Small intestine (tissue), 7 donors: ENCODE data around the gene PRUNE2. TPM values are rescaled to one million over a fixed set of nuclear protein-coding genes. Genes with fewer than 3 reads are reported as not detected.

ENCODE experiments used
- DNase-seq, 2 donors: peaks; one replicate each; pipeline versions ENCODE4 v3.0.0 to v3.0.0-alpha.2; 2013
- FAIRE-seq: peaks from 2 replicates; lab custom pipeline; 2012; peaks lifted over from hg19 to GRCh38; lab: Jason Lieb, UNC
- H3K27ac ChIP-seq, 3 donors: one replicate each; pipeline ENCODE4 v1.5.1; 2013; ENCODE audit warnings: low read length in 2 of 3, mild to moderate bottlenecking in 2 of 3, control low read depth in 1 of 3, inconsistent platforms in 1 of 3, low read depth in 1 of 3, moderate library complexity in 1 of 3
- H3K27me3 ChIP-seq, 3 donors: one replicate each; pipeline ENCODE4 v1.6.1; 2013; ENCODE audit warnings: low read length in 3 of 3, inconsistent platforms in 1 of 3; ENCODE audit not compliant: control insufficient read depth in 3 of 3, insufficient read depth in 3 of 3
- H3K36me3 ChIP-seq, 3 donors: one replicate each; pipeline ENCODE4 v1.6.1; 2013; ENCODE audit warnings: low read length in 3 of 3, inconsistent platforms in 1 of 3, low read depth in 1 of 3, mild to moderate bottlenecking in 1 of 3, moderate library complexity in 1 of 3; ENCODE audit not compliant: control insufficient read depth in 3 of 3, insufficient read depth in 2 of 3
- H3K4me1 ChIP-seq, 3 donors: one replicate each; pipeline ENCODE4 v1.6.1; 2013; ENCODE audit warnings: low read length in 2 of 3, inconsistent platforms in 1 of 3, low read depth in 1 of 3, mild to moderate bottlenecking in 1 of 3, moderate library complexity in 1 of 3; ENCODE audit not compliant: control insufficient read depth in 3 of 3, insufficient read depth in 2 of 3
- H3K4me3 ChIP-seq, 3 donors: one replicate each; pipeline ENCODE4 v1.5.1; 2013; ENCODE audit warnings: low read length in 3 of 3, control low read depth in 1 of 3, inconsistent platforms in 1 of 3, low read depth in 1 of 3, mild to moderate bottlenecking in 1 of 3, moderate library complexity in 1 of 3
- H3K9me3 ChIP-seq, 2 donors: one replicate each; pipeline ENCODE4 v1.6.1; 2013; ENCODE audit warnings: low read depth in 1 of 2, low read length in 1 of 2; ENCODE audit not compliant: control insufficient read depth in 2 of 2, insufficient read depth in 1 of 2
- WGBS, 3 donors: extraction: QIAGEN DNeasy Blood & Tissue Kit; methylation state at CpG; one replicate each; pipeline ENCODE4 v1.1.7; 2013; 5-methylcytosine and 5-hydroxymethylcytosine counted together
- polyA plus RNA-seq, 4 donors: library from polyadenylated mRNA; stranded (reverse) in 3 of 4; unstranded in 1 of 4; fragments of 200-250 nt in 3 of 4; fragments of 120-200 nt in 1 of 4; gene quantifications; one replicate each; pipeline versions ENCODE4 v1.2.1 to v1.2.3, GENCODE V29; 2013
- donor health status: healthy with polysubstance abuse.
- donor health status: control.
- donor health status: control.
- donor health status: Bipolar disorder and iron deficiency.
- donor health status: healthy.

Gene PRUNE2
- polyA plus RNA-seq, 4 donors: 1.1 to 62.1 (median 7.5) TPM

GRCh38 chr9:76877961-76878360 lies 28.0 kb downstream of the PRUNE2 start:
- H3K36me3 ChIP-seq: no peaks in the 10 kb centered on the region
- no peak overlapping the region for H3K4me3 ChIP-seq
- no peaks in the 10 kb centered on the region for H3K9me3 ChIP-seq
- DNase-seq (no peak), FAIRE-seq (no peak)
- H3K27ac ChIP-seq: no peak overlapping the region
- peaks cover 0 to 7% (median 2%) of the 10 kb centered on the region in 3 donors for H3K27me3 ChIP-seq
- H3K4me1 ChIP-seq: no peaks in the 10 kb centered on the region

GRCh38 chr9:76876098-76876497 lies 29.8 kb downstream of the PRUNE2 start:
- DNase-seq: no peak
- H3K27me3 ChIP-seq: peaks cover 0 to 11% (median 6%) of the 10 kb centered on the region in 3 donors
- 74 to 78% (median 75%) methylated on average over 2 of the region's 2 CpGs for WGBS, 3 donors
- FAIRE-seq: no peak
- no peak overlapping the region for H3K4me3 ChIP-seq
- H3K27ac ChIP-seq: peak overlapping the region in 1 of 3 donors; percentile 65
- no peaks in the 10 kb centered on the region for H3K4me1 ChIP-seq
- no peaks in the 10 kb centered on the region for H3K9me3 ChIP-seq
- no peaks in the 10 kb centered on the region for H3K36me3 ChIP-seq

- 69 to 82% (median 77%) methylated on average over 2 of the region's 2 CpGs for WGBS, 3 donors
- FAIRE-seq (no peak), DNase-seq (no peak)
- peaks cover 0 to 19% (median 9%) of the 10 kb centered on the region in 3 donors for H3K27me3 ChIP-seq
- no peak overlapping the region for H3K4me3 ChIP-seq
- no peaks in the 10 kb centered on the region for H3K9me3 ChIP-seq
- no peaks in the 10 kb centered on the region for H3K4me1 ChIP-seq
- H3K36me3 ChIP-seq: no peaks in the 10 kb centered on the region
- H3K27ac ChIP-seq: no peak overlapping the region
Measured at GRCh38 chr9:76873821-76874220, 32.1 kb downstream of the PRUNE2 start.

DNA sequence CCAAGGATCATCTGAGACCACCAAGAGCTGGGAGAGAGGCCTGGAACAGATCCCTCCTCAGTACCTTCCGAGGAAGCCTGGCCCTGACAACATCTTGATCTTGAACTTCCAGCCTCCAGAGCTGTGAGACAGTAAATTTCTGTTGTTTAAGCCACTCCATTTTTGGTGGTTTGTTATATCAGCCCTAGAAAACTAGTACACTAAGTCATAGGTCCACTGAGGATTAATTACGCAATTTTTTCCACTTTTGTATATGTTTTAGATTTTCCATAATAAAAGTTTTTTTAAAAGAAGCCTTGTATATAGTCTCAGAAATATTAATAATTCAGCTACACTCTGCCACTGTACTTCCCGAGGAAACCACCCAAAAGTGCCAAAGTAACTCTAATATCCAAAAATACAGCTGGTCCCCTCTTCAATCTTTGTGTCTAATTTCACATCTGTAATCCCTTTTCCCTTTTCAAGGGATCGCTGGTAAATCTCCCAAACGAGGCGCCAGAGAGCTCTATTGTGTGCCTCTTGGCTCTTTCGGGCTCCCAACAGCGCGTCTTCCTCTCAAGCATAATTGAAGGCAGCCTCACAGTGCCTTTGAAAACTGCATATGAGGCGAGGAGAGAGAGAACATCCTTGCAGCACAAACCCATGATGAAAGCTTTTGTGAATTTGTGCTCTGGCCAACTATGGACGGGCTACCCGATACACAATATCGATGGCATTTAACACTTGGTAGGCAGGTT lies 32.7 kb downstream of the PRUNE2 start:
- 49 to 66% (median 58%) methylated on average over 13 of the region's 13 CpGs for WGBS, 3 donors
- H3K4me3 ChIP-seq: no peak overlapping the region
- no peaks in the 10 kb centered on the region for H3K9me3 ChIP-seq
- no peaks in the 10 kb centered on the region for H3K4me1 ChIP-seq
- peaks cover 0 to 22% (median 9%) of the 10 kb centered on the region in 3 donors for H3K27me3 ChIP-seq
- DNase-seq (no peak), FAIRE-seq (no peak)
- H3K36me3 ChIP-seq: no peaks in the 10 kb centered on the region
- no peak overlapping the region for H3K27ac ChIP-seq

- H3K36me3 ChIP-seq: no peaks in the 10 kb centered on the region
- peaks cover 0 to 16% (median 7%) of the 10 kb centered on the region in 3 donors for H3K27me3 ChIP-seq
- WGBS, 3 donors: 44 to 45% (median 44%) methylated on average over 13 of the region's 13 CpGs
- DNase-seq (no peak), FAIRE-seq (no peak)
- no peak overlapping the region for H3K27ac ChIP-seq
- H3K4me1 ChIP-seq: peaks cover 0 to 3% (median 0%) of the 10 kb centered on the region in 3 donors
- H3K9me3 ChIP-seq: no peaks in the 10 kb centered on the region
- no peak overlapping the region for H3K4me3 ChIP-seq
Measured at GRCh38 chr9:76868897-76869296, 37.0 kb downstream of the PRUNE2 start.

DNA sequence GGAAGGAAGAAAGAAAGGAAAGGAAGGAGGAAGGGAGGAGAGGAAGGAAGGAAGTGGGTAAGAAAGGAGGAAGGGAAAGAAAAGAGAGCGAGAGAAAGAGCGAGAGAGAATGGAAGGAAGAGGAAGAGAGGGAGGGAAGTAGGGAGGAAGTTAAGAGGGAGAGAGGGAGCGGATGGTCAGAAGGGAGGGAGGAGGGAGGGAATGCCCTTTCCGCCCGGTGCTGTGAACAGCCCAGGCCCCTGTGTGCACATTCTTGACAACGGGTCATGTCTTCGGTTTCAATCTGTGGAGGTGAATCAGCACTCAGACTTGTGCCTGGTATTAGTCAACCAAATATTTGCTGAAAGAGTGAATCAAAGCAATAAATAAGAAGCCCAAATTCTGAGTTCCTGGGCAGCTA lies 39.2 kb downstream of the PRUNE2 start:
- Histone ChIP-seq H3K4me3 (no peak overlapping the region), H3K4me1 (peaks cover 0 to 3% (median 0%) of the 10 kb centered on the region in 3 donors), H3K9me3 (no peaks in the 10 kb centered on the region), H3K36me3 (no peaks in the 10 kb centered on the region), H3K27ac (no peak overlapping the region), H3K27me3 (peaks cover 0 to 14% (median 3%) of the 10 kb centered on the region in 3 donors)
- FAIRE-seq (no peak), DNase-seq (no peak)
- WGBS, 3 donors: 47 to 50% (median 49%) methylated on average over 7 of the region's 7 CpGs

GRCh38 chr9:76863832-76864231 lies 42.1 kb downstream of the PRUNE2 start:
- FAIRE-seq (no peak), DNase-seq (no peak)
- Histone ChIP-seq H3K27me3 (peaks cover 0 to 9% (median 0%) of the 10 kb centered on the region in 3 donors), H3K4me1 (peaks cover 0 to 3% (median 0%) of the 10 kb centered on the region in 3 donors), H3K9me3 (no peaks in the 10 kb centered on the region), H3K36me3 (no peaks in the 10 kb centered on the region), H3K27ac (no peak overlapping the region), H3K4me3 (no peak overlapping the region)
- 63 to 77% (median 70%) methylated on average over 3 of the region's 3 CpGs for WGBS, 3 donors

GRCh38 chr9:76859860-76860259 lies 46.1 kb downstream of the PRUNE2 start:
- Histone ChIP-seq H3K4me1 (no peaks in the 10 kb centered on the region), H3K9me3 (no peaks in the 10 kb centered on the region), H3K27me3 (peaks cover 0 to 5% (median 0%) of the 10 kb centered on the region in 3 donors), H3K27ac (no peak overlapping the region), H3K36me3 (no peaks in the 10 kb centered on the region), H3K4me3 (no peak overlapping the region)
- no peak for FAIRE-seq
- WGBS, 3 donors: 74 to 89% (median 81%) methylated on average over 4 of the region's 4 CpGs
- DNase-seq: no peak
